ENCODE results near the gene MDGA2.
"Not testable (repeated sequence)": the region's sequence is repeated elsewhere in the genome, so short reads cannot be mapped to it uniquely, and the experiment has no call there.

The MDGA2 gene

GRCh38 chr14:47332106-47332505 lies 343.3 kb downstream of the MDGA2 start:
- DNase-seq (ENCODE audit: low spot score): peak; percentile 1

GRCh38 chr14:47328376-47328775 lies 347.0 kb downstream of the MDGA2 start:
- DNase-seq (ENCODE audit: low spot score): no peak

DNA sequence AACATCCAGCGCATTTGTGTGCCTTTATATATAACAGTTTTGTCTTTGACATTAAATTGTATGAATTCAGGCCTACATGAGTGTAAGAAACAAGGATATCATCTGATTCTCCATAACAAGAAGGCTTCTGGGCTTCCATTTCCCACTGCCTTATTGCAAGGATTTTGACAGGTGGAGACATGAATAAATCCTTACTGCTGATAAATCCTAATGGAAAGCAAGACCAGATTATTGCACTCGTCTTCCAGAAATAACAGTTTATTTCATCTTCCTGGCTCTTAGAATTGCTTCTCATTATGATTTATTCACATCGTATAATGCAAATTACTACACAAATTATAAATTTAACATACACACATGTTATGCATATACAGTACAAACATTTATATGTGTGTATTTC lies 348.1 kb downstream of the MDGA2 start:
- no peak for DNase-seq (ENCODE audit: low spot score)

DNA sequence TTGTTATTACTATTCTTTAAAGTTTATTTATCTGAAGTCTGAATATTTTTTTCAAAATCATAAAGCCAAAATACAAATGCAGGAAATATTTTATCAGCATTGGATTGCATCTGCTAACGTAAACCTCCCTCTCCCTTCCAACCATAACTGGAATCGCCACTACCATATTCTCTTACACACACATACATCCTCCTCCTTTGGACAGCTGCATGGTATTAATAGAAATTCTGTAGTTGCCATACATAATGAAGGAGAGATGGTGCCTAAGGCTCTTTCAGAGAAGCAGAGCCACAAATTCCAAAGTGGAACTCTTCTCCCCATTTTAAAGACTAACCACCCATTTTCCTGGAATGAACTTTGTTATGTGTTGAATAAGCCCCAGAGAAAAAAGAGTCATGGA lies 352.7 kb downstream of the MDGA2 start:
- no peak for DNase-seq (ENCODE audit: low spot score)

DNA sequence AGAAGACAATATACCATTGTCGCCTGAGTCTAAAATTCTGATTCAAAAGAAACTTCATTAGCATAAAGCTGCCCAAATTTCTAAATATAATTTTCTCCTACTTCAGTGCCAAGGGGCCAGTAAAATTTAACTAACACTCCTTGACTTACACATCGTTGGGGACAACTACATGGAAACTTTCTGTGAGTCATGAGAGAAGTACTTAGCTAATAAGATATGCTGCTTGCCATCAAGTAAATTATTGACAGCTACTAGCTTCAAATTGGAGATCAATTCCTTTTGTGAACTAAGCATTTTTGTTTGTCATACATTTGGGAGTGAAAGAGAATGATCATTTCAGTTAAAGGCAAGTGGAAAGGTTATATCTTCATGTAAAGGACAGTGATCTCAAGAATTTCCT lies 373.3 kb downstream of the MDGA2 start:
- peak; percentile 78 for DNase-seq (ENCODE audit: low spot score)

DNA sequence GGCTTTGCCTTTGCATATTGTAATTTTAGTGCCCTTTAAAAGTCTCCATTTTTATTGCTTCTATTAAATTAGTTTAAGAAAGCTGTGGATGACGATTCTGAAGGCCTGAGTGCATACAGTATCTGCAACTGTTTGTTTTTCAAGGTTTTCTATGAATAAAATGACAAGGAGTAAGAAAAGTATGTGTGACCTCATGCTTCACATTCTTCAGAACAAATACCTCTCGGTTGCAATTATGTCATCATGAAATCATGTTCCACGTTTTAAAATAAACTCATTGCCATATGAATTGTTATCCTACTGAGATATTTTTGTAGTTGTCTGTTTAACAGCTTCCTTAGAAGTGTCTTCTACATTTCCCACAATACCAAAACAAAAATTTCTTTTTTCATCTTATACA lies 374.6 kb downstream of the MDGA2 start:
- DNase-seq (ENCODE audit: low spot score): peak; percentile 75

DNA sequence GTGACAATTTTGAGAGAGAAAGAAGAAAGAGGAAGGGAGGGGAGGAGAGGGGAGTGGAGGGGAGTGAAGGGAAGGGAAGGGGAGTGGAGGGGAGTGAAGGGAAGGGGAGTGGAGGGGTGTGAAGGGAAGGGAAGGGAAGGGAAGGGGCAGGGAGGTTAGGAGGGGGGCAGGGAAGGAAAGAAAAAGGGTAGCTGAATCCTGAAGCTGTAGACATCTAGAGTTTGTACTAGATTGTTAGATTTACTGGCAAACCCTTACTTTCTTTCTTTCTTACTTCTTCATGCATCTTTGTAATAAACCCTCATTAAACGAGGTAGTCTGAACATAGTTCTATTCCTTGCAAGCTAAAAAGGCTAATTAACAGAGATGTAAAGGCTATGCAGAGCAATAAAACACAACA lies 378.0 kb downstream of the MDGA2 start:
- no peak for DNase-seq (ENCODE audit: low spot score)

DNA sequence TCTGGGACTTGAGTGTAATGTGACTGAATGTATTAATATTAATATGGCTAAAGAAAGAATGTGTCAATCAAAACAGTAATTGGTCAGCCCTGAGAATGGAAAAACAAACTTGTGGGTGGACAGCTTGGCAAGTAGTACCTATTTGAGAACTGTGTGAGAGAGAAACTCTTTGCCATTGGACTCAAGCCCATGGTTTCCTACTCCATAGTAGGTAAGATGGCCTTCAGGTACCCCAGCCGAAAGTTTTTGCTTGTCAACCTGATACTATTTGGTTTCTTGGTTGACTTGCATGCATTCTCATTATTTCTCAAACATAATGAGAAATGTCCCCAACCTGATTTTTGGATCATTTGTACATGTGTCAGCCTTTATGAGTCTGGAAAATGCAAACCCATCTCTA lies 391.1 kb downstream of the MDGA2 start:
- DNase-seq (ENCODE audit: low spot score): no peak

DNA sequence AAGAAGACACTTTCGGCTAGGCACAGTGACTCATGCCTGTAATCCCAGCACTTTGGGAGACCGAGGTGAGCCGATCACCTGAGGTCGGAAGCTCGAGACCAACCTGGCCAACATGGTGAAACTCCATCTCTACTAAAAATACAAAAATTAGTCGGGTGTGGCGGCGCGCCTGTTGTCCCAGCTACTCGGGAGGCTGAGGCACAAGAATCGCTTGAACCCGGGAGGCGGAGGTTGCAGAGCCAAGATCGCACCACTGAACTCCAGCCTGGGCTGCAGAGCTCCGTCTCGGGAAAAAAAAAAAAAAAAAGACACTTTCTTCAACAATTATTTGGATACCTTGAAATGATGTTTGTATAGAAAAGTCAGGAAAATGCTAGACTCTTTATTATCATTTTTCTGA lies 393.6 kb downstream of the MDGA2 start:
- not testable (repeated sequence) for DNase-seq (ENCODE audit: low spot score)

- peak; percentile 52 for DNase-seq (ENCODE audit: low spot score)
Observed at GRCh38 chr14:47278233-47278842, 397.1 kb downstream of the MDGA2 start.

GRCh38 chr14:47277703-47278102 lies 397.7 kb downstream of the MDGA2 start:
- no peak for DNase-seq (ENCODE audit: low spot score)

DNA sequence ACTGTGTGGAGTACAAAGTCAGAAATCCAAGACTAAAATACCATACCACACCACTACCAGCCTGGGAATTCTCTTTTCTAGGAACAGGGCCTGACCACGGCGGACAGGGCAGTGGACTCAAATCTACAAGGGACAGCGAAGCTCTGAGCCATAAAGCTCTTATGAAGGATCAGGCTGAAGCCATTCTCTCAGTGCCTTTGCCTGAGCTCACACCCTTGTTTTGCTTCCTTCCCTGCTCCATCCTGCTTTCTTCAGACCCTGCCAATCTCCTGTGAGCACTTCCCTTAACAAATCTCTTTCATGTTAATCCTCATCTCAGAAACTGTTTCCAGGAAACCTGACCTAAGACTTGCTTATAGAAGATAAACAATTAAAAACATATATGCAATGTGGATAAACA lies 398.5 kb downstream of the MDGA2 start:
- DNase-seq (ENCODE audit: low spot score): no peak

- no peak for DNase-seq (ENCODE audit: low spot score)
Observed at GRCh38 chr14:47273939-47274338, 401.5 kb downstream of the MDGA2 start.

GRCh38 chr14:47270715-47271114 lies 404.7 kb downstream of the MDGA2 start:
- DNase-seq (ENCODE audit: low spot score): no peak

- DNase-seq (ENCODE audit: low spot score): no peak
Observed at GRCh38 chr14:47269756-47270492, 405.5 kb downstream of the MDGA2 start.

DNA sequence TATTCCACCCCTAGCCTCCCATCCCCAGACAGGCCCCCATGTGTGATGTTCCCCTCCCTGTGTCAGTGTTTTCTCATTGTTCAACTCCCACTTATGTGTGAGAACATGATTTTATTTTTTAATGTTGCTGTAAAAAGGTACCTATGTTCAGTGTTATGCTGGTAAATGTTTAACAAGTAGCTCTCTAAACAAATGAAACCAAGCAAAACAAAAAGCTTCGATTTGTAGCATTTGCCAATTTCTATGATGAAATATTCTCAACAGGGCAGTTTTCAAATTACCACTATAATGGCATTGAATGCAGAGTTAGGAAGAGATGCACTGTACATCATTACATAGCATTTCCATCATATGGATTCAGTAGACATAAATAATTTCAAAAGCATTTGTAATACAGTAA lies 410.6 kb downstream of the MDGA2 start:
- no peak for DNase-seq (ENCODE audit: low spot score)

GRCh38 chr14:47262801-47263200 lies 412.6 kb downstream of the MDGA2 start:
- peak; percentile 9 for DNase-seq (ENCODE audit: low spot score)

GRCh38 chr14:47261350-47261749 lies 414.1 kb downstream of the MDGA2 start:
- no peak for DNase-seq (ENCODE audit: low spot score)

GRCh38 chr14:47259796-47260195 lies 415.6 kb downstream of the MDGA2 start:
- no peak for DNase-seq (ENCODE audit: low spot score)

GRCh38 chr14:47257013-47257412 lies 418.4 kb downstream of the MDGA2 start:
- DNase-seq (ENCODE audit: low spot score): no peak

- DNase-seq (ENCODE audit: low spot score): no peak
Observed at GRCh38 chr14:47252802-47253201, 422.6 kb downstream of the MDGA2 start.

GRCh38 chr14:47246367-47246766 lies 429.0 kb downstream of the MDGA2 start:
- no peak for DNase-seq (ENCODE audit: low spot score)

DNA sequence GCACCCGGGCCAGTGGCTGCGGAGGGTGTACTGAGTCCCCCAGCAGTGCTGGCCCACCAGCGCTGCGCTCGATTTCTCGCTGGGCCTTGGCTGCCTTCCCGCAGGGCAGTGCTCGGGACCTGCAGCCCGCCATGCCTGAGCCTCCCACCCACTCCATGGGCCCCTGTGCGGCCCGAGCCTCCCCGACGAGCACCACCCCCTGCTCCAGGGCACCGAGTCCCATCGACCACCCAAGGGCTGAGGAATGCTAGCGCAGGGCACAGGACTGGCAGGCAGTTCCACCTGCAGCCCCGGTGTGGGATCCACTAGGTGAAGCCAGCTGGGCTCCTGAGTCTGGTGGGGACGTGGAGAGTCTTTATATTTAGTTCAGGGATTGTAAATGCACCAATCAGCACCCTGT lies 432.8 kb downstream of the MDGA2 start:
- DNase-seq (ENCODE audit: low spot score): not testable (repeated sequence)
